Nephron progenitor cell (in vitro differentiated cells): ENCODE measurements around the gene GPSM1.

ENCODE experiments used
- DNase-seq: peaks from one replicate; pipeline ENCODE4 v3.0.0; 2021
- H3K27ac Mint-ChIP-seq: 2 replicates; pipeline ENCODE4 v1.8.0; 2021; ENCODE audit warnings: mild to moderate bottlenecking, moderate library complexity, mixed read lengths
- H3K27me3 Mint-ChIP-seq: 2 replicates; pipeline ENCODE4 v1.8.0; 2021; ENCODE audit warnings: mild to moderate bottlenecking, low read depth, mixed read lengths; ENCODE audit not compliant: poor library complexity
- H3K36me3 Mint-ChIP-seq: 2 replicates; pipeline ENCODE4 v1.8.0; 2021; ENCODE audit warnings: low read depth, mixed read lengths
- H3K4me1 Mint-ChIP-seq: 2 replicates; pipeline ENCODE4 v1.8.0; 2021; ENCODE audit warnings: mixed read lengths
- H3K4me3 Mint-ChIP-seq: 2 replicates; pipeline ENCODE4 v1.8.0; 2021; ENCODE audit warnings: mild to moderate bottlenecking, moderate library complexity, mixed read lengths
- H3K9me3 Mint-ChIP-seq: 2 replicates; pipeline ENCODE4 v1.8.0; 2021; ENCODE audit warnings: mild to moderate bottlenecking, moderate library complexity, mixed read lengths
- TF ChIP-seq, protein P1 (sequence below): fragments of 200-600 bp; sonication (generic); IDR thresholded peaks from 2 replicates; pipeline ENCODE4 v1.5.0; 2021; ENCODE audit warnings: antibody characterized with exemption

The GPSM1 gene

GRCh38 chr9:136401173-136401922, 74.0 kb downstream of the GPSM1 start:
- H3K4me3 Mint-ChIP-seq = no peak overlapping the region
- H3K27ac Mint-ChIP-seq = no peak overlapping the region
- no peaks in the 10 kb centered on the region for H3K9me3 Mint-ChIP-seq
- H3K4me1 Mint-ChIP-seq = peaks cover 14% of the 10 kb centered on the region
- H3K36me3 Mint-ChIP-seq = peaks cover 31% of the 10 kb centered on the region
- TF ChIP-seq, protein P1, sequence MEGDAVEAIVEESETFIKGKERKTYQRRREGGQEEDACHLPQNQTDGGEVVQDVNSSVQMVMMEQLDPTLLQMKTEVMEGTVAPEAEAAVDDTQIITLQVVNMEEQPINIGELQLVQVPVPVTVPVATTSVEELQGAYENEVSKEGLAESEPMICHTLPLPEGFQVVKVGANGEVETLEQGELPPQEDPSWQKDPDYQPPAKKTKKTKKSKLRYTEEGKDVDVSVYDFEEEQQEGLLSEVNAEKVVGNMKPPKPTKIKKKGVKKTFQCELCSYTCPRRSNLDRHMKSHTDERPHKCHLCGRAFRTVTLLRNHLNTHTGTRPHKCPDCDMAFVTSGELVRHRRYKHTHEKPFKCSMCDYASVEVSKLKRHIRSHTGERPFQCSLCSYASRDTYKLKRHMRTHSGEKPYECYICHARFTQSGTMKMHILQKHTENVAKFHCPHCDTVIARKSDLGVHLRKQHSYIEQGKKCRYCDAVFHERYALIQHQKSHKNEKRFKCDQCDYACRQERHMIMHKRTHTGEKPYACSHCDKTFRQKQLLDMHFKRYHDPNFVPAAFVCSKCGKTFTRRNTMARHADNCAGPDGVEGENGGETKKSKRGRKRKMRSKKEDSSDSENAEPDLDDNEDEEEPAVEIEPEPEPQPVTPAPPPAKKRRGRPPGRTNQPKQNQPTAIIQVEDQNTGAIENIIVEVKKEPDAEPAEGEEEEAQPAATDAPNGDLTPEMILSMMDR = no peak
- DNase-seq = no peak
- peaks cover 5% of the 10 kb centered on the region for H3K27me3 Mint-ChIP-seq

DNA sequence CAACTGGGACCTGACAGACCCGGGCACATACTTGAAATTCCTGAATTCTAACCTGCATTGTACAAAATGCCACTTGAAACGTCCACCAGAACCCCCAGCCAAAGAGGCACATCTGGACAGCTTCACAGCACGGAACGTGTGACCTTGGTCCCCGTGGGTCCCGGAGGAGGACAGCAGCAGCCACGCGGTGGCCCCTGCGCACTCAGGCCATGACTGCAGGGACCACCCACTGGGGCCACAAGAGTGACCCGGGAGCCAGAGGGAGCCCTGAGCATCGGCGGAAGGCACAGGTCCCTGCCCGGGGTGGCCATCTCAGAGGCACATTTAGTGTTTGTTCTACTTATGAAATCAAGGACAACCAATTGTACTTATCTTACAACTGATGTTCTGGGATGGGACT, 74.7 kb downstream of the GPSM1 start:
- peaks cover 5% of the 10 kb centered on the region for H3K27me3 Mint-ChIP-seq
- peaks cover 14% of the 10 kb centered on the region for H3K4me1 Mint-ChIP-seq
- no peak overlapping the region for H3K4me3 Mint-ChIP-seq
- no peak overlapping the region for H3K27ac Mint-ChIP-seq
- H3K9me3 Mint-ChIP-seq = no peaks in the 10 kb centered on the region
- TF ChIP-seq, protein P1 = no peak
- H3K36me3 Mint-ChIP-seq = peaks cover 28% of the 10 kb centered on the region
- no peak for DNase-seq

DNA sequence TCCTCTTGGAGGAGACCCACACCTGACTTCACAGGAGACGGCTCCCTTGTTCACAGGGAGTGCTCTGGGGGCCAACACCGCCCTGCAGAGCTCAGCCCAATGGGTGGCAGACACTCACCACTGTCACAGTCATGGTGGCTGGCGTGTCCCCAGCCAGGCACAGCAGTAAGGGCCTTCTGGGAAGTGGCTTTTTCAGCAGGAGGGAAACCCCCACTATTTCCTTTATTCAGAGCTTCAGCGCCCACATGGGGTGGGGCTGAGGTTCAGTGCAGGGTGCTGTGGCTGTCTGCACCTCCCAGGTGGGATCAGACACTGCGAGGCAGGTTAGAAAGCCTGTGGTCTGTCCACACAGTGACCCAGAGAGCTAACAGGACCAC, 76.2 kb downstream of the GPSM1 start:
- peaks cover 17% of the 10 kb centered on the region for H3K4me1 Mint-ChIP-seq
- peaks cover 37% of the 10 kb centered on the region for H3K36me3 Mint-ChIP-seq
- no peaks in the 10 kb centered on the region for H3K9me3 Mint-ChIP-seq
- no peak for DNase-seq
- peaks cover 5% of the 10 kb centered on the region for H3K27me3 Mint-ChIP-seq
- no peak overlapping the region for H3K27ac Mint-ChIP-seq
- TF ChIP-seq, protein P1 = no peak
- H3K4me3 Mint-ChIP-seq = no peak overlapping the region

GRCh38 chr9:136403915-136404800, 76.8 kb downstream of the GPSM1 start:
- Mint-ChIP-seq H3K27me3 (peaks cover 5% of the 10 kb centered on the region), H3K36me3 (peaks cover 43% of the 10 kb centered on the region), H3K27ac (no peak overlapping the region), H3K4me3 (no peak overlapping the region), H3K4me1 (peaks cover 17% of the 10 kb centered on the region), H3K9me3 (no peaks in the 10 kb centered on the region)
- TF ChIP-seq, protein P1 = no peak
- DNase-seq = no peak

DNA sequence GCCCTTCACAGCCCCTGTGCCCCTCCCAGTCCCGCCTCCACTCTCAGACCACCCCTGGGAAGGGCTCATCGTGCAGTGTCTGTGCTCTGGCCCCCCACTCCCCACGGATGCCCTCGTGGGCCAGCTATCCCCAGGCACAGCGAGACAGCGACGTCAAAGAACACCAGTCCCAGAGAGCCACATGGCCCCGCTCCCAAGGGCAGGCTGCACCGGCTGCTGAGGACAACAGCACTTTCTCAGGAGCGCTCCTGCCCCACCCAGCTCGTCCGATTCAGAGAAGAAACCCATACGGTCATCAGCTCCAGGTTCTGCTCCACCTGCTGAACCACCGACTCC, 77.4 kb downstream of the GPSM1 start:
- peak overlapping the region; percentile 94 for H3K27ac Mint-ChIP-seq
- H3K27me3 Mint-ChIP-seq = peaks cover 5% of the 10 kb centered on the region
- H3K4me3 Mint-ChIP-seq = no peak overlapping the region
- DNase-seq = no peak
- H3K4me1 Mint-ChIP-seq = peaks cover 21% of the 10 kb centered on the region
- H3K36me3 Mint-ChIP-seq = peaks cover 43% of the 10 kb centered on the region
- TF ChIP-seq, protein P1 = no peak
- no peaks in the 10 kb centered on the region for H3K9me3 Mint-ChIP-seq
